ENCODE results near the gene SLC7A7. TPM values are rescaled to one million over a fixed set of nuclear protein-coding genes. Genes with fewer than 3 reads are reported as not detected.
A peak's percentile ranks its signal among the peaks of the same experiment; 100 is the strongest.

SLC7A7 gene
- total RNA-seq, 1 experiment from 2014 or later, result 3.1 TPM

GRCh38 chr14:22843123-22843925 lies 28.1 kb upstream of the SLC7A7 start:
- Histone ChIP-seq H3K9me3 (ENCODE audit: control insufficient read depth, low read depth, low read length) (no peaks in the 10 kb centered on the region), H3K4ac (ENCODE audit: low read depth, low read length) (no peak overlapping the region), H3K4me2 (ENCODE audit: insufficient read depth, insufficient read length, low read length) (no peak overlapping the region), H3K27ac (ENCODE audit: insufficient read length, low read depth, low read length) (no peak overlapping the region), H3K56ac (ENCODE audit: insufficient read length, low read depth, low read length) (no peak overlapping the region), H2BK12ac (ENCODE audit: insufficient read length, low read depth, low read length) (no peak overlapping the region), H4K20me1 (ENCODE audit: control insufficient read depth, insufficient read depth, insufficient read length) (no peaks in the 10 kb centered on the region), H3K9ac (ENCODE audit: extremely low read depth, insufficient read length, low read length) (no peak overlapping the region), H3T11ph (ENCODE audit: low read length) (no peak overlapping the region), H3K27me3 (ENCODE audit: insufficient read depth, low read length) (no peaks in the 10 kb centered on the region), H4K8ac (replicated peaks; ENCODE audit: insufficient read length, low read depth, low read length) (no peak overlapping the region), H2BK120ac (ENCODE audit: low read depth, low read length, poor library complexity, severe bottlenecking) (no peak overlapping the region), H2BK20ac (ENCODE audit: low read depth, low read length, poor library complexity, severe bottlenecking) (no peak overlapping the region), H3K23ac (ENCODE audit: insufficient read length, low read depth, low read length) (no peak overlapping the region), H4K5ac (ENCODE audit: insufficient read length, low read depth, low read length) (no peak overlapping the region), H3K18ac (ENCODE audit: insufficient read length, low read depth, low read length) (no peak overlapping the region), H3K14ac (ENCODE audit: insufficient read depth, low read length) (no peak overlapping the region), H3K79me2 (ENCODE audit: insufficient read depth, low read length) (no peaks in the 10 kb centered on the region; the same call in 1 of the 2 replicates), H2AK5ac (ENCODE audit: insufficient read length, low read length) (no peak overlapping the region), H3K79me1 (ENCODE audit: insufficient read depth, low read depth, low read length, poor library complexity, severe bottlenecking) (no peaks in the 10 kb centered on the region), H2AFZ (ENCODE audit: low read length) (no peak overlapping the region), H2BK15ac (ENCODE audit: low read depth, low read length) (no peak overlapping the region), H4K91ac (ENCODE audit: insufficient read length, low read depth, low read length) (no peak overlapping the region), H2BK5ac (ENCODE audit: insufficient read length, low read length) (no peak overlapping the region), H3K23me2 (ENCODE audit: insufficient read length, low read depth, low read length, poor library complexity, severe bottlenecking) (no peaks in the 10 kb centered on the region), H3K4me1 (ENCODE audit: insufficient read depth, low read length) (peaks cover 9% of the 10 kb centered on the region; the same call in 1 of the 2 replicates)
- no peak for TF ChIP-seq CTCF (conservative IDR thresholded peaks at IDR 0.05)
- Mint-ChIP-seq H3K36me3 (ENCODE audit: insufficient read depth in 1 of 3, low read depth in 3 of 3) (peaks cover 17 to 61% (median 50%) of the 10 kb centered on the region in 3 experiments), H3K4me1 (peaks cover 22 to 27% of the 10 kb centered on the region in 2 experiments), H3K27ac (peak overlapping the region in 1 of 3 experiments; percentile 35; a peak in 3 of 7 replicates), H3K4me3 (no peak overlapping the region), H3K27me3 (ENCODE audit: low read depth) (no peaks in the 10 kb centered on the region), H3K9me3 (no peaks in the 10 kb centered on the region)
- WGBS (ENCODE audit: extremely low coverage, insufficient read length, low lambda C conversion rate), result no CpG with 5 or more reads among the region's 21 CpGs
- DNase-seq, result no peak

All from H9 (cell line).